HG03378 (cell line): Measurements from ENCODE around the gene DPEP1.
"Not testable (repeated sequence)": the region's sequence is repeated elsewhere in the genome, so short reads cannot be mapped to it uniquely, and the experiment has no call there.

ENCODE experiments used
- ATAC-seq: cut with Tn5 transposase; IDR thresholded peaks from one replicate; pipeline ENCODE4 v1.9.1; 2021; ENCODE audit warnings: mild to moderate bottlenecking, moderate library complexity; ENCODE audit not compliant: unreplicated experiment

DPEP1 gene

DNA sequence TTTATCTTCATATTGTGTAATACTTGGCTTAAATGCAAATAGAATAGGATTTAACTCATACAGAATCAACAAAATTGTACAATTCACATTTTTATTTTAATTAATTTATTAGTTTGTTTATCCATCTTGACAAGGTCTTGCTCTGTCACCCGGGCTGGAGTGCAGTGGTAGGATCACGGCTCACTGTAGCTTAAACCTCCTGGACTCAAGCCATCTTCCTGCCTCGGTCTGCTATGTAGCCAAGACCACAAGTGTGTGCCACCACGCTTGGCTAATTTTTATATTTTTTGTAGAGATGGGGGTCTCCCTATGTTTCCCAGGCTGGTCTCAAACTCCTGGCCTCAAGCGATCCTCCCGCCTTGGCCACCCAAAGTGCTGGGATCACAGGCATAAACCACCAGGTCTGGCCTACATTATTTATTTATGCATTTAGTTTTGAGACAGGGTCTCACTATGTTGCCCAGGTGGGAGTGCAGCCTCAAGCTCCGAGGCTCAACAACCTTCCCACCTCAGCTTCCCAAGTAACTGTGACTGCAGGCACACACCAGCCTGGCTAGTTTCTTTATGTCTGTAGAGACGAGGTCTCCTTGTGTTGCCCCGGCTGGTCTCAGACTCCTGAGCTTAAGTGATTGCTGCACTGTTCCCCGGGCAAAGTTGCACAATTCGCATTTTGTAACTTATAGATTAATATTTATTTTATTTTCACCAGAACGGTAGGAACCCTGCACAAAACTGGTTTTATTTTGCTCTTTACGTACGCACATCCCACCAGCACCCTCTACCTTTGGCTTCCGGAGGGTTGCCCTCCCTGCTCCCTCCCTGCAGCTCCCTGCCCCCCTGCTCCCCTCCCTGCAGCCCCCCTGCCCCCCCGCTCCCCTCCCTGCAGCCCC lies 4.9 kb downstream of the DPEP1 start:
- no peak for ATAC-seq

GRCh38 chr16:89619840-89620239 lies 6.4 kb downstream of the DPEP1 start:
- no peak for ATAC-seq

DNA sequence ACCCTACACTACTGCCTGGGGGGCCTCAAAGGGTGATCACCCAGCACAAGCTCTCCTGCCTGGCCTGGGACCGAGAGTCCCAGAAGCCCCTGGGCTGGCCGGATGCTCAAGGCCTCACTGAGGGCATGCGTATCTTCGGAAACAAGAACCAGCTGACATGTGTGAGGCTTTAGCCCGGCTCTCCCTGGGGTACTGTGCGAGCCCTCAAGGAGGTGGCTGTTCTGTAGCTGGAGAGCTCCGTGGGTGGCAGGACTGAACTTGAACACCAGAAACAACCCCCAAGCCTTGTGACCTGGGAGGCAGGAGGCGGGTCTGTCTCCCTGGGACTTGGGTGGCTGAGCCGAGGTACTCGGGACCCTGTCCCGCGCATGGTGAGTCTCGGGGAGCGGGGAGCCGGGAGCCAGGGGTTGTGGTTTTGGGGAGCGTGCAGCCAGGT lies 7.0 kb downstream of the DPEP1 start:
- ATAC-seq, result no peak

- no peak for ATAC-seq
These were observed 7.8 kb downstream of the DPEP1 start for GRCh38 chr16:89621136-89621697.

DNA sequence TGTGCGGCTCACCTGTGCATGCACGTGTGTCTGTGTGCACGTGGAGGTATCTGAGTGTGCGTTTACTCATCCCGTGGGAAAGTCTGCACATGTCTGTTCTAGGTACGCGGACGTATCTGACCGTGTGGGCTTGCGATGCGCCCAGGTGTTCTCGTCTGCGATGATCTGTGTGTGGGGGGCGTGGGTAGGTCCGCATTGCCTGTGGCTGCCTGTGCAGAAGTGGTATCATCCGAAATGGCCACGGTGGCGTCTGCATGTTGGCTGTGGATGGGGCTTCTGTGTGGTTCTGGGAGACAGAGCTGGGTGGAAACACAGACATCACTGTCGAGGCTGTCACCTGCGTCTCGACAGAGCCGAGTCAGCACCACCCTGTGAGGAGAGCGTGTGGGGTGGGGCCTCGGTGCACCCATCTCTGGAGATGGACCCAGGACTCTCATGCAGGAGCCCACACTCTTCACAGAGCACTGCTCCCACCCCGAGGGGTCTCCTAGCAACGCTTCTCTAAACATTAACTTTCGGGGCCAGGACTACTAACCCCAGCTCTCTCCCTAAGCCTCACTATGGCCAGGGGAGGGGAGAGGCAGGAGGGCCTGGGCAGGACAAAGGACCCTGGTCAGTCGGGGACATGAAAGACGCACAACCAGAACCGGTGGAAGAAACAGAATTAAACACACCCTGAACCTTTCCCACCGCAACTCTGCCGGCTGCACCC lies 8.4 kb downstream of the DPEP1 start:
- ATAC-seq, result no peak

GRCh38 chr16:89623511-89624261 lies 10.2 kb downstream of the DPEP1 start:
- no peak for ATAC-seq

GRCh38 chr16:89624777-89625761 lies 11.6 kb downstream of the DPEP1 start:
- ATAC-seq, result no peak

DNA sequence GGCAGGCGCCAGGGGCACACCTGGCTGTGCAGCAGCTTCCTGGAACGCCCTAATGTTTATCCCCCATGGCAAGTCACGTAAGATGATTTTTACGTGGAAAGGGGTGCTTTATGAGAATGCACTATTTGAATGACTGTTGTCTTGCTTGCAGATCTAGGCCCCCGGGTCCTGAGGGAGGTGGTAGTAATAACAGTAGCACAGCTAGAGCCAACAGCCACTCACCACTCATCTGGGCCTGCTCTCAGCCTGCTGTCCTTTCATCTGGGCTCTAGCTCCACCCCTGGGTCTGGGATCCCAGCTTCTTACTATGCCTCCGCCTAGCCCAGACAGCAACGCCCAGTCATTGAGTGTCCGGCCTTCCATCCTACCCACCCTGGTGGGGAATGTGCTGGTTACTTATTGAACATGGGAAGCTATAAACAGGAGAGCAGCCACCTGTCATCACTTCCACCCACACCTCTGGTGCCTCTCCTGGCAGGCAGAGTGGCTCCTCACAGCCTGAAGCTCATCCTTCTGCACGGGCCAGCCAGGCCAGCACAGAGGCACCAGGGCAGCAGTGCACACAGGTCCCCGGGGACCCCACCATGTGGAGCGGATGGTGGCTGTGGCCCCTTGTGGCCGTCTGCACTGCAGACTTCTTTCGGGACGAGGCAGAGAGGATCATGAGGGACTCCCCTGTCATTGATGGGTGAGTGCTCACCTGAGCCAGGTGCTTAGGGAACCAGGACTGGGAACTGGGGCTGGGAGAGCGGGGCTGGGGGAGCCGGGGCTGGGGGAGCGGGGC lies 16.6 kb downstream of the DPEP1 start:
- no peak for ATAC-seq

DNA sequence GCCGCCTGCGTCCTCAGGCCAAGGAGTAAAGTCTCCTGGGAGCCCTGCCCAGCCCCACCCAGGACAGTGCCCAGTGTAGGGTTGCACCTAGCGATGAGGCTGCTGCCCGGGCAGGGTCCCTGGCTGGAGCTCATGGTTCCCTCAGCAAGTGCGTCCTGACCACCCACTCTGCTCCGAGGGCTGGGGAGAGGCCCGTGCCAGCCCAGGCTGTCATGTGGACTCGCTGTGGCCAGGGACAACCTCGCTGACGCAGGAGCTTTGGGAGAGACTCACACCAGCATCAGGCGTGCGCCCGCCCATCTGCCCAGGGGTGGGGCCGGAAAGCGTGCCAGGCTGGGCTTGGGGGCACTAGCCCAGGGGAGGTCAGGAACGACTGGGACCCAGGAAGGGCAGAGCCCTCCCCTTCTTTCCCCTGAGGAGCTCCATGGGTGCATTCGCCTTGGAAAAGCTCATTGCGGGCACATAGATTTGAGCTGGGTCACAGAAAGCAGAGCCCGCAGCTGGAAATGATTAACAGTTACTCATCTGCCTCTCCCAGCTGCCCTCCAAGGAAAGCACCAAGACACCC lies 19.7 kb downstream of the DPEP1 start:
- ATAC-seq, result no peak

GRCh38 chr16:89634463-89635385 lies 21.3 kb downstream of the DPEP1 start:
- ATAC-seq, result not testable (repeated sequence)

DNA sequence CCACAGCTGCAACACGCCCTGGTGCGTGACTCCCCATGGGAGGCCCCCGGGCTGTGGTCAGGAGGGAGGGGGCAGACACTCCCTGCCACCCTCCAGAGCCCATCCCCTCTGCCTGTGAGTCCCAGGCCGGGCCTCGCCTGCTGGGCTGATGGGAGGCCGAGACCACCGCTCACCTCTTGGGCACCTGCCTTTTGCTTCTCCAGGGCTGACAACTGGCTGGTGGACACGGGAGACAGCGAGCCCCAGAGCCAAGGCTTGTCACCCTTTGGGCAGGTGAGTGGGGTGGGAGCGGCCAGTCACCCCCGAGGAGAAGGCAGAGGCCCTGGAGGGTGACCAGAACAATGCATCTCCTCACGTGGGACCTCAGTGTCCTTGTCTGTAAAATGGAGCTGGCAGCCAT lies 23.2 kb downstream of the DPEP1 start:
- no peak for ATAC-seq

- no peak for ATAC-seq
These were observed 23.9 kb downstream of the DPEP1 start for GRCh38 chr16:89637379-89637778.

- no peak for ATAC-seq
These were observed 25.0 kb downstream of the DPEP1 start for GRCh38 chr16:89638455-89638854.

GRCh38 chr16:89639385-89639784 lies 25.9 kb downstream of the DPEP1 start:
- ATAC-seq, result no peak

DNA sequence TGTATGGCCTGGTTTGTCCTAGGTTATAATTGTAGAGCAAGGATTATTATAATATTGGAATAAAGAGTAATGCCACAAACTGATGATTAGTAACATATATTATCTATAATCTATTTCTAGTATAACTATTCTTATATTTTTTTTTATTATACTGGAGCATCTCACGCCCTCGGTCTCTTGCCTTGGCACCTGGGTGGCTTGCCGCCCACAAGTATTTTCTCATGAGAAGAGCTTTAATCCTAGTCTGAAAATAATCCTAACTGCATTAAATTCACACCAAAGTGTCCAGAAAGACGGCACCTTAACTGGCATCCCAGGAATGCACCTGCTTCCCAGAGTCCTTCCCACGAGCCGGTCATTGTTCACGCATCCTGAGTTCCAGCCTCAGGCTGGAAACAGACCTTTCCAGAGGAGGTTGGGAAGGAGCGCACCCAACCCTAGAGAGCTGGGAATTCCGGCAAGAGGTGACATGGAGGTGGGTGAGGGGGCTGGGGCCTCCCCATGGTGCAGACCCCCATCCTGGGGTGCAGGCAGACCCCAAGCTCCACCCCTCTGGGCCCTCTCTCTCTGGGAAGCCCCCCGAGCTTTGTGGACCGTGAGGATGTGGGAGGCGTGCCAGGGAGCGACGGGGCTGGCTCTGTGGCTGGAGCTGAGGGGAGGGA lies 28.1 kb downstream of the DPEP1 start:
- no peak for ATAC-seq

DNA sequence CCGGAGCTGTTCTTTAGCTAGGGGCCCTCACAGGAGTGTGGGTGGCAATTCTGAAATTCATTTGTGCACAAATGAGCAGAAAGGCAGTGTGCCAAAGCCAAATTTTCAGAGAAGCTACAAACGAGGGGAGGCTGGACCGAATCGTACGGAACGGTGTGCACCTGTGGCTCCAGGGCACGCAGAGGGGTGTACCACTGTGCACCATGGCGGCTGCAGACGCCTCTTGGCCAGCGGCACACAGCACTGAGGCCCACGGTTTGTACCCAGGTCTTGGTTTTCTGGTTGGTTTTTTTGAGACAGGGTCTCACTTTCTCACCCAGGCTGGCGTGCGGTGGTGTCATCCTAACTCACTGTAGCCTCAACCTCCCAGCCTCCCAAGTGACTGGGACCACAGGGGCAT lies 29.1 kb downstream of the DPEP1 start:
- ATAC-seq, result no peak

GRCh38 chr16:89643769-89644300 lies 30.4 kb downstream of the DPEP1 start:
- ATAC-seq, result no peak
